NCI-H774 (cell line): ENCODE measurements around the gene ZNF609.

ENCODE experiments used
- DNase-seq: peaks from one replicate; lab custom pipeline; 2025; lab: John Stamatoyannopoulos, UW

ZNF609 gene

GRCh38 chr15:64503640-64504039 is 43.3 kb downstream of the ZNF609 start:
- no peak for DNase-seq

- DNase-seq: no peak
Observed at GRCh38 chr15:64507293-64507802, 47.0 kb downstream of the ZNF609 start.

GRCh38 chr15:64507845-64508244 is 47.5 kb downstream of the ZNF609 start:
- DNase-seq: no peak

GRCh38 chr15:64513823-64514222 is 53.4 kb downstream of the ZNF609 start:
- no peak for DNase-seq

GRCh38 chr15:64515196-64515595 is 54.8 kb downstream of the ZNF609 start:
- no peak for DNase-seq

GRCh38 chr15:64515825-64516224 is 55.4 kb downstream of the ZNF609 start:
- no peak for DNase-seq

GRCh38 chr15:64519897-64520296 is 59.5 kb downstream of the ZNF609 start:
- DNase-seq: no peak

- DNase-seq: no peak
Observed at GRCh38 chr15:64521201-64521600, 60.8 kb downstream of the ZNF609 start.

- no peak for DNase-seq
Observed at GRCh38 chr15:64521726-64522164, 61.4 kb downstream of the ZNF609 start.

GRCh38 chr15:64522226-64522823 is 61.9 kb downstream of the ZNF609 start:
- DNase-seq: no peak

GRCh38 chr15:64523240-64523639 is 62.9 kb downstream of the ZNF609 start:
- no peak for DNase-seq

- no peak for DNase-seq
Observed at GRCh38 chr15:64524778-64525177, 64.4 kb downstream of the ZNF609 start.

GRCh38 chr15:64525828-64526530 is 65.6 kb downstream of the ZNF609 start:
- DNase-seq: no peak

- no peak for DNase-seq
Observed at GRCh38 chr15:64527263-64527984, 67.0 kb downstream of the ZNF609 start.

GRCh38 chr15:64528871-64529270 is 68.5 kb downstream of the ZNF609 start:
- no peak for DNase-seq

GRCh38 chr15:64530472-64530871 is 70.1 kb downstream of the ZNF609 start:
- DNase-seq: no peak

- DNase-seq: no peak
Observed at GRCh38 chr15:64530918-64531317, 70.5 kb downstream of the ZNF609 start.

GRCh38 chr15:64532521-64533315 is 72.3 kb downstream of the ZNF609 start:
- DNase-seq: no peak

GRCh38 chr15:64535460-64536243 is 75.3 kb downstream of the ZNF609 start:
- no peak for DNase-seq

GRCh38 chr15:64536244-64536836 is 76.0 kb downstream of the ZNF609 start:
- no peak for DNase-seq

- DNase-seq: no peak
Observed at GRCh38 chr15:64542091-64542490, 81.7 kb downstream of the ZNF609 start.
